ENCODE data around the gene CHCHD3. TPM values are rescaled to one million over a fixed set of nuclear protein-coding genes. Genes with fewer than 3 reads are reported as not detected.
"Not testable (repeated sequence)": the region's sequence is repeated elsewhere in the genome, so short reads cannot be mapped to it uniquely, and the experiment has no call there.

CHCHD3 gene
- total RNA-seq, 1 experiment from 2014 or later: 115 TPM

DNA sequence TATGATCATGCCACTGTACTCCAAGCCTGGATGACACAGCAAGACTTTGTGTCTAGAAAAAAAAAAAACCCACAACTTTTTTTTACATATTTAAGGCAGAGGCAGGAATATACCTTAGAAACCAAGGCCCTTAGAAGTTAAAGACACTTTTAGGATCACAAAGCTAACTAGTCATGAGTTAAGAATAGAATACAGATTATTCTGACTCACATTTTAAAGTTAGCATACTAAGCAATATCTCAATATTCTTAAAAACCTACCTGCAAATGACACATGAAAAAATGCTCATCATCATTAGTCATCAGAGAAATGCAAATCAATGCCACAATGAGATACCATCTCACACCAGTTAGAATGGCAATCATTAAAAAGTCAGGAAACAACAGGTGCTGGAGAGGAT is 177.7 kb downstream of the CHCHD3 start:
- DNase-seq (ENCODE audit: low read depth): peak; percentile 11

DNA sequence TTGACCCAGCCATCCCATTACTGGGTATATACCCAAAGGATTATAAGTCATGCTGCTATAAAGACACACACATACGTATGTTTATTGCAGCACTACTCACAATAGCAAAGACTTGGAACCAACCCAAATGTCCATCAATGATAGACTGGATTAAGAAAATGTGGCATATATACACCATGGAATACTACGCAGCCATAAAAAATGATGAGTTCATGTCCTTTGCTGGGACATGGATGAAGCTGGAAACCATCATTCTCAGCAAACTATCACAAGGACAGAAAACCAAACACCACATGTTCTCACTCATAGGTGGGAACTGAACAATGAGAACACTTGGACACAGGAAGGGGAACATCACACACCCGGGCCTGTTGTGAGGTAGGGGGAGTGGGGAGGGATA is 179.6 kb downstream of the CHCHD3 start:
- not testable (repeated sequence) for DNase-seq (ENCODE audit: low read depth)

DNA sequence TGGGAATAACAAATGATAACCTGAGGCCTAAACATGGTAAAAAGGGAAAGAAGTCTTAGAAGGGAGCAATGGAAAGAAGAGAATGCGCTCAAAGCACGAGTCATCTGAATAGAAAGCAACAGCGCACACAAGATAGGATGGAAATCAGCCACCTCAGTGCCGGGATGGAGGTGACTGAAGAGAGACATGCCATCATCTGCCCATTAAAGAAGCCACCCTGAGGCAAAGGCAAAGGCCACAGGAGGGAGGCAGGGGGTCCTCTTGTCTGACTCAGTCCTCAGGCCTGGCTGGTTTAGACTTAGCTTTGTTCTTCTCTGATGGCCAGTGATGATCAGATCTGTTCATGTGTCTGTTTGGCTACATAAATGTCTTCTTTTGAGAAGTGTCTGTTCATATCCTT is 180.6 kb downstream of the CHCHD3 start:
- DNase-seq (ENCODE audit: low read depth): no peak

DNA sequence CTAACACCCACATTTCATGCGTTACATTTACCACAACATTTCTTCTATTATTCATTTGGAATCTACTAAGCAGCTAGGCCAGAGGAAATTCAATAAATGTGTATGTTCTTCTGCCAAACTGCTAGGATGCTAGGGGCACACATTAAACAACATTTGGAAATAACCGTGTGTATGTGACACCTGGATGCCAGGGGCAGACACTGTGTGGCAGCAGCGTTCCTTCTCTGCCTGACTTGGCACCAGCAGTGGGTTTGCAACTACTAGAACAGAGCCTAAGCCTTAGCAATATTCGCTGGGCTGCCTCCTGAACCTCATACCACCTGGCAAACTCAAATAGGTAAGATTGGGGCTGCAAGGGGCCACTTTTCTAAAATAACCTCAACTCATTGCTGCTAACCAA is 182.1 kb downstream of the CHCHD3 start:
- no peak for DNase-seq (ENCODE audit: low read depth)

DNA sequence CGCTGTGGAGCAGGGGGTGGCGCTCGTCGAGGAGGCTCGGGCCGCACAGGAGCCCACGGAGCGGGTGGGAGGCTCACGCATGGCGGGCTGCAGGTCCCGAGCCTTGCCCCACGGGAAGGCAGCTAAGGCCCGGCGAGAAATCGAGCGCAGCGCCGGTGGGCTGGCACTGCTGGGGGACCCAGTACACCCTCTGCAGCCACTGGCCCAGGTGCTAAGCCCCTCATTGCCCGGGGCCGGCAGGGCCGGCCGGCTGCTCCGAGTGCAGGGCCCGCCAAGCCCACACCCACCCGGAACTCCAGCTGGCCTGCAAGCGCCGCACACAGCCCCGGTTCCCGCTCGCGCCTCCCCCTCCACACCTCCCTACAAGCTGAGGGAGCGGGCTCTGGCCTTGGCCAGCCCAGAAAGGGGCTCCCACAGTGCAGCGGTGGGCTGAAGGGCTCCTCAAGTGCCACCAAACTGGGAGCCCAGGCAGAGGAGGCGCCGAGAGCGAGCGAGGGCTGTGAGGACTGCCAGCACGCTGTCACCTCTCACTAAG is 183.2 kb downstream of the CHCHD3 start:
- not testable (repeated sequence) for DNase-seq (ENCODE audit: low read depth)

DNA sequence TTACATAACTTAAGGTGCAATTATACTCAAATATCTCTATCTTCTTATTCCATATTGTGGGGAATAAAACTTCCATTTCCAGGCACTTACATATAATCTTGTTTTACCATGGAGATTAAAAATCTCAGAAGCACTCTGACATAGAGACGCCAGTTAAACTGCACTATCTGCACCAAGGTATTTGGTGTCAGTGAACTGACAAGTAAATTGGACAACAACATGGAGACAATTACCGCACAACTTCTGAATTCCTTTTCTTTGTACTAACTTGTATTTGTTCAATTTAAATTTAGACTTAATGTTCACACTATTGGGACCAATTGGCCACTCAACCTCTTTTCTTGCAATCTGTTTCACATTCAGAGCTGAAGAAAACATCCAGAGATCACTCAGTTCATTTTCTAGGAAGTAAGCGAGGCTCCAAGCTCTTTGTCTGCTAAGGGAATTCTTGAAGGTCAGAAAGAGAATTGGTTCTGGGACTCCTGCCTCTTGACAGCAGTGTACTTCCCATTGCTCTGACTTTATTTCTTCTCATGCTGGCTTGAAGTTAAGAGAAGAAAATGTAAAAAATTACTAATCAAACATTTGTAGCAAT is 184.7 kb downstream of the CHCHD3 start:
- no peak for DNase-seq (ENCODE audit: low read depth)

DNA sequence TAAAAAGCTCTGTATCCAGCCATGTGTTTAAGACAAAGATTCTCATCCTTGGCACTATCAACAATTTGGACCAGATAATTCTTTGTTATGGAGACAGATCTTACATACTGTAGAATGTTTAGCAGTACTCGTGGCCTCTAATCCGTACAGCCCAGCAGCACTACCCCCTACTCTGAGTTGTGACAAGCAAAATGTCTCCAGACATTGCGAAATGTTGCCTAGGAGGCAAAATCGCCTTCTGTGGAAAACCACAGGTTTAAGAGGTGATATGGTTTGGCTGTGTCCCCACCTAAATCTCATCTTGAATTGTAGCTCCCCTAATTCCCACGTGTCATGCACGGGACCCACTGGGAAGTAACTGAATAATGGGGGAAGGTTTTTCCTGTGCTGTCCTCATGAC is 186.7 kb downstream of the CHCHD3 start:
- no peak for DNase-seq (ENCODE audit: low read depth)

DNA sequence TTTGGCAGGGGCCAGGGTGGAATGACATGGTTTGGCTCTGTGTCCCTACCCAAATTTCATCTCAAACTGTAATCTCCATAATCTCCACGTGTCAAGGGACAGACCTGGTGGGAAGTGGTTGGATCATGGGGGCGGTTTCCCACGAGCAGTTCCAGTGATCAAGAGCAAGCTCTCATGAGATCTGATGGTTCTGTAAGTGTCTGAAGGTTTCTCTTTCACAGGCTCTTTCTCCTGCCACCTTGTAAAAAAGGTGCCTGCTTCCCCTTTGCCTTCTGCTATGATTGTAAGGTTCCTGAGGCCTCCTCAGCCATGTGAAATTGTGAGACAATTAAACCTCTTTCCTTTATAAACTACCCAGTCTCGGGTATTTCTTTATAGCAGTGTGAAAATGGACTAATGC is 188.3 kb downstream of the CHCHD3 start:
- DNase-seq (ENCODE audit: low read depth): no peak

DNA sequence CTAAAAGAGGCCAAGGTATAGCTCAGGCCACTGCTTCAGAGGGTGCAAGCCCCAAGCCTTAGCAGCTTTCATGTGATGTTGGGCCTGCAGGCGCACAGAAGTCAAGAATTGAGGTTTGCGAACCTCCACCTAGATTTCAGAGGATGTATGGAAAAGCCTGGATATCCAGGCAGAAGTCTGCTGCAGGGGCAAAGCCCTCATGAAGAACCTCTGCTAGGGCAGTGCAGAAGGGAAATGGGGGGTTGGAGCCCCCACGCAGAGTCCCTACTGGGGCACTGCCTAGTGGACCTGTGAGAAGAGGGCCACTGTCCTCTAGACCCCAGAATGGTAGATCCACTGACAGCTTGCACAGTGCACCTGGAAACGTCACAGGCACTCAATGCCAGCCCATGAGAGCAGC is 189.1 kb downstream of the CHCHD3 start:
- not testable (repeated sequence) for DNase-seq (ENCODE audit: low read depth)

DNA sequence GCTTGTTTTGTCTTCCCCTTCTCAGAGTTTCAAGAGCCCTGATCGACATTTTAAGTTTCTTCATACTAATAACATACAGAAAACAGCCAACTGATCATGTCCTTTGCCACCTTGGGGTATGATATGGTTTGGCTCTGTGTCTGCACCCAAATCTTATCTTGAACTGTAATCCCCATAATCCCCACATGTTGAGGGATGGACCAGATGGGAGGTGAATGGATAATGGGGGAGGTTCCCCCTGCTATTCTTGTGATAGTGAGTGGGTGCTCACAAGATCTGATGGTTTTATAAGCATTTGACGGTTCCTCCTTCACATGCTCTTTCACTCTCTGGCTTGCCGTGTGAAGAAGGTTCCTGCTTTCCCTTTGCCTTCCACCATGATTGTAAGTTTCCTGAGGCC is 190.3 kb downstream of the CHCHD3 start:
- DNase-seq (ENCODE audit: low read depth): no peak

DNA sequence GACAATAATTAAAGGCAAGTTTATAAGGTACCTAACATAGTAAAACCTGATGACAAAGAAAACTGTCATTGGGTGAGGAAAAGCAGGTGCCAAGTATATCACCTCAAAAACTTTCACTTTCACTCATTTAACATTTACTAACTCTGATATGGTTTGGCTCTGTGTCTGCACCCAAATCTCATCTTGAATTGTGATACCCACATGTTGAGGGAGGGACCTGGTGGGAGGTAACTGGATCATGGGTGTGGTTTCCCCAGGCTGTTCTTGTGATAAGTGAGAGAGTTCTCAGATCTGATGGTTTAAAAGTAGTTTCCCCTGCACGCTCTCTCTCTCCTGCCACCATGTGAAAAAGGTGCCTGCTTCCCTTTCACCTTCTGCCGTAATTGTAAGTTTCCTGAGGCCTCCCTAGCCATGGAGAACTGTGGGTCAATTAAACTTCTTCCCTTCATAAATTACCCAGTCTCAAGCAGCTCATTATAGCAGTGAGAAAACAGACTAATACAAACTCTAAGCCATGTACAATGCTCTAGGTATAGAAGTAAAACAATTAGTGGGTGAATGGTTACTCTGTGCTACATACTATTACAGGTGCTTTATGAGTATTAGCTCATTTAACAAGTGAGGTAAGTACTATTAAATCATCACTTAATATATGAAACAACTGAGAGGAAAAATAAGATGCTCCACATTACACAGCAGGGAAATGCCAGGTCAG is 199.0 kb downstream of the CHCHD3 start:
- no peak for DNase-seq (ENCODE audit: low read depth)

DNA sequence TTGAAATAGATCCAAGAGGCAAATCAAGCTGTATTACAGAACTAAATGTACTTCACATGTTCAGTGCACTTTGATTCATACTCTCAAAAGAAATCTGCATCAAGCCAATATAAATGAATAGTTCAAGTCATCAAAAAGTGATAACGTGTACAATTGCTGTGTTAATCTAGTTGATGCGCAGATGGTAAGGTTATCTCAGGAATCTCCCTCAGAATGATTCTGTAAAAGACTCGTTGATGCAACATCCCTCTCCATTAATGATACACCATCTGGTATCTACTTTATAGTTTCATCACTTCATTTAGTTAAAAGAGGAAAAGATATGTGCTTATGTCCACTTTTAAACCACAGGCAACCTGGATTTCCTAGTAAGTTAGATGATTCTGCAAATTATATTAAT is 200.6 kb downstream of the CHCHD3 start:
- DNase-seq (ENCODE audit: low read depth): no peak

DNA sequence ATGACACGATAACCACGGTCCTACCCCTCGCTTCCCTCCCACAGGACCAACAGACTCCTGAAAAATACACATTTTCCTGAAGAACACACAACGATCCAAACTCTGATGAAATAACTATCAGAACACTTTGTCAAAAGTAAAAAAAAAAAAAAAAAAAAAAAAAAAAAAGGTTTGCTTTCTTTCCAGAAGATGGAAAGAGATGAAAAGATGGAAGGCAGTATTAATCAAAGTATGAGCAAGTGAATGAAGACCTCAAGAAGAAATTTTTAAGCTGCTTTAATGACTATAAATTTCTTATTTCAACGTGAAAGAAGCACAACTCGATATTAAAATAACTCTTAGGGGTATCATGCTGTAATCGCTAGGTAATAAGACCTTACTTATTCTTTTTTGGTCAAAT is 202.3 kb downstream of the CHCHD3 start:
- no peak for DNase-seq (ENCODE audit: low read depth)

DNA sequence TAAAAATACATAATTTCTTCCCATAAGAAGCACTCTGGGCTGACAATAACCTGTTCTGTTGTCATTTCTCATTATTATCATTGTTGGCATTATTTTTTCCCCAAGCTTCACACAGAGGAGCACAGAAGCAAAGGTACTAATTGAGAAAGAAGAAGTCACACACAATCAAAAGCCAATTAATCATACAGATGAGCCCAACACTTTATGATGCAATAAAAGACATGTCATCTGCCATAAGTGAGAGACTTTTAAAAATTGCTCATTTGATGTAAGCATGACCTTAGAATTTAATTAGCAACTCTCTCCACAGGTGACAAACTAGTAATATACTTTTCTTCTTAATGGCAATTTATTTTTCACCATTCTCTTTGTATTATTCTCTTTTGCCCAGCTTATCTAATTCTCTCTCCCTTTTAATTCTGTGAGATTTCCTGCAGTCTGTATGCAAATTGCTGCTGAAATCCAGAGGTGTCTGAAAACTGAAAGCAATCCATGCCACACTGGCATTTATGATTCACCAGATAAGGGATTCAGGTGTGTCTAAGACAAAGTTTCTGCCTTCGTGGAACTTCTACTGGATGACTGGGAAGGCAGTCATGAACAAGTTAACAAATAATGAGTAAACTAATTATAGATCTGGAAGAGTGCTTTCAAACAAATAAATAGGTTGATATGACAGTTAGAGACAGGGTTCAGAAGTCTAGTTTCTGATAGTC is 203.5 kb downstream of the CHCHD3 start:
- no peak for DNase-seq (ENCODE audit: low read depth)

DNA sequence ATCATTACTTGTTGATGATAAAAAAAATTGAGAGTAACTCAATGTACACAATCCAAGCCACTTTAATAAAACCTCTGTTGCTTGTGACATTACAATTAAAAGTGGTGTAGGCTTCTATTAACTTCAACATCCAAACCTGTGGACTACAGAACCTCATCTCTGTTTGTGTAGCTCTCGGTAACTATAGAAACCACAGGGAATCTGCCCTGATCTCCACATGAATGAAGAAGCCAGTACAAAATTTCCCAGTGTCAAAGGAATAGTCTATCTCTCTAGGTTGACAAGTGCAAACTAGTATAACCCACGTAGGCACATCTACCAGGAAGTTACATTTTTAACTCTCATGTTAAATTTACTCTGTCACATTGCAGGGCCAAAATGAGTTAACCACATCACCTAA is 204.3 kb downstream of the CHCHD3 start:
- no peak for DNase-seq (ENCODE audit: low read depth)

DNA sequence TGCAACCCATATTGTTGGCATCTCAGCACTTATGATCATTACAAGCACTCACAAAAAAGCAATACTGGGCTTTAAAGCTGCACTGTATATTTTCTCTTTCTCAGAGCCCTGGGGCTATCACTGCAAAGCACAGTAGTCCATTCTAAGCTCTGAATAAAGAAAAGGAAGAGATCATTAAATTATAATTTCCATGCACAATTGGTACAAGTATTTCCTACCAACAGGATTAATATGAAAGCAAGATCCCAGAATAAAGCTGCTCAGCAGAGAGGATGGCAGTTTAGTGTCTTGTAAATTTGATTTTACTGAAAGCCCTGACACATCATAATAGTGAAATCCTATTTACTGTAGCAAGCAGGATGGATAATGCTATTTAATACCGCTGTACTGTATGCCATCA is 205.3 kb downstream of the CHCHD3 start:
- no peak for DNase-seq (ENCODE audit: low read depth)

DNA sequence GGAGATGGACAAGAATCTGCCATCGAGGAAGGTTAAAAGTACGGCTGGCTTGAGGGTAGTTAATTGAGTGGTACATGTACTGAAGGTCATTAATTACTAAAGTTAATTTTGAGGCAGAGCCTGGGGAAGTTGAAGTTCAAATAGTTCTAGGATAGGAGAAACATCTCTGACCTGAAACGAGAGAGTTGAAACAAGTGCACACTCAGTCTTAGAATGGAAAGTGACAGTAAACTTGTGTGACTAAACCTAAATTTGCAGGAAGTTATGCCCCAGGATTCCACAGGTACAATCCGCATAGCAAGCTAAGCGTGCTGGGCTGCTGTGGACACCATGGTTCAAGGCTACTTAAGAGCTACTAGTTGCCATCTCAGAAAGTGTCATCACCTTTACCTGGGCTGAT is 209.9 kb downstream of the CHCHD3 start:
- DNase-seq (ENCODE audit: low read depth): no peak

DNA sequence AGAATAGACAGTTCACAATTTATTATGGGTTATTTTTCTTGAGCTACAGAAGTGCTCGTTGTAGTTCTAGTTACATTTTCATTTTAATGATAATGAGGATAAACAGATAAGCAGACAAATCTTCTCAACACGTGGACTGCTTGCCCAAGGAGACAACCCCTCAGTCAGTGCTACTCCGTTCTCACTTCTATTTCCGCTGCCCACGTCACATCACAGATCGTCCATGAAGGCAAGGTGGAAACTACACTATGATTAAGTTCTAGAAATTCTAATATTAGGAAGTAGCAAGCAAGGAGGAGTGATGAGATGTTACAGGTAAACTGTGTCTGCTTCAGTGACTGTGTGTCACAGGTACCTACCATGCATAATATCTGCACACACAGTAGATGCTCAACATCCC is 210.5 kb downstream of the CHCHD3 start:
- DNase-seq (ENCODE audit: low read depth): no peak

DNA sequence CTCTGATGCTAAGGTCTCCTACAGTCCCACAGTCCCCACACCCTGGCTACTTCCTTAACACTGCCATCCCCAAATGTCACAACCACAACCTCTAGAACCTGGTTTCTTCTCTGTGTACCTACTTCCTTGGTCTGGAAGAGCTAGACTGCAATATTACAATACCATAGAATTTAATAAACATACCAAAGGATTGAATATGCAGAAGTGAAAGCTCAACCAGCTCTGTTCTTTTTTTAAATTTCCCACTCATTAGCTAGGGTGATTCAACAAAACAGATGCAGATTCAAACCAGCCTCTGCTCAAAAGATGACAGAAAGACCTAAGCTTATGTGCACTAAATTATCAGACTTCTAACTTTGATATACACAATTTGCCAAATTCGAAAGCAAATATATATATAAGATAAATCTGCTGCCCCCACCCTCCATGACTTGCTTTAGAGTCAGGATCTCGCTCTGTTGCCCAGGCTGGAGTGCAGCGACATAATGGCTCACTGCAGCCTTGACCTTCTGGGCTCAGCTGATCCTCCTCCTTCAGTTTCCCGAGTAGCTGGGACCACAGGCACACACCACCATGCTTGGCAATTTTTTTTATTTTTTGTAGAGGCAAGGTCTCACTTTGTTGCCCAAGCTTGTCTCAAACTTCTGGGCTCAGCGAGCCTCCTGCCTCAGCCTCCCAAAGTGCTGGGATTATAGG is 212.6 kb downstream of the CHCHD3 start:
- peak; percentile 10 for DNase-seq (ENCODE audit: low read depth)

DNA sequence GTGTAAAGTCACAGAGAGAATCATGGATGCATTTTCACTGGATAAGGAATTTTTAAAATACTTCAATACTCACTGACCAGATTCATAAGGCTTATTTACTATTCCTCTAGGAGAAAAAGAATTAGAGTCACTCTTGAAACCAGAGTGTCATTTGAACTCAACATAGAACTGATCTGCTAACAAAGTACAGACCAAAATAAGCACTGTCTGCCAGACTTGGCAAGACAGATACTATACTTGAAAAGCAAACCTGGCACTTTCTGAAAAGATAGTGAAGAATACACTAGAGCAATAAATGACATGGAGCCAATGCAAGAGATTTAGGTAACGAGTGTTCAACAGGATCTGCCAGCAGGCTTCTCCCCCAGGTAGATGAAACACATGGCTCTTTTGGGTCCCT is 215.3 kb downstream of the CHCHD3 start:
- no peak for DNase-seq (ENCODE audit: low read depth)

DNA sequence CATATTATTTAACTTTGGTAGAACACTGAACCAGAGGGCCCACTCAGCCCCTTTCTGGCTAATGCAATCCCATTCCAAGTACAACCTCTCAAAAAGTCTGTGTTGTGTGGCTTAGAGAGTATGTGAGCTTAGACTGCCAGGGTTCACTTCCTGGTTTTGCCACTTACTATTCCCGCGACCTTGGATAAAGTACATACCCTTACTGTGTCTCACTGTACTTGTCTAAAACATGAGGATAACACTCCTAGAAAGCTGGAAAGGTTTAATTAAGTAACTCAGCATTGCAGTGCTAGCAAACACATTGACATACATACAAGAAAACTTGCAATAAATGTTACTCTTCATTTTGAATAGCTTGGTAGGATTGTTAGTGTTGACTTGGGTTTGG is 215.8 kb downstream of the CHCHD3 start:
- no peak for DNase-seq (ENCODE audit: low read depth)

All from LHCN-M2 (cell line).